Activated CD8-positive, alpha-beta T cell treated with anti-CD3 and anti-CD28 coated beads for 36 hours (primary cell): Measurements from ENCODE around the gene SLC25A25. TPM values are rescaled to one million over a fixed set of nuclear protein-coding genes. Genes with fewer than 3 reads are reported as not detected.
A peak's percentile ranks its signal among the peaks of the same experiment; 100 is the strongest.

Experiments used
- ATAC-seq: fragments of 200-7000 bp; cut with Tn5 transposase; one replicate; pipeline ENCODE4 v1.10.0; 2021; ENCODE audit warnings: mild to moderate bottlenecking, moderate library complexity
- CTCF ChIA-PET: fragments of 350-600 bp; sonication (Branson Sonifier 250); formaldehyde crosslinking; loops from one replicate; lab custom pipeline; 2021; ENCODE audit warnings: antibody characterized with exemption; lab: Charles Lee
- POLR2A ChIA-PET: fragments of 350-600 bp; sonication (Branson Sonifier 250); formaldehyde crosslinking; loops from one replicate; lab custom pipeline; 2021; ENCODE audit warnings: antibody characterized with exemption; lab: Charles Lee
- DNase-seq: peaks from one replicate; pipeline ENCODE4 v3.0.0-alpha.2; 2020
- H3K27ac Mint-ChIP-seq: one replicate; pipeline ENCODE4 v1.8.0; 2021; ENCODE audit warnings: mild to moderate bottlenecking, mixed read lengths
- H3K27me3 Mint-ChIP-seq: one replicate; pipeline ENCODE4 v1.8.0; 2021; ENCODE audit warnings: mixed read lengths
- H3K36me3 Mint-ChIP-seq: one replicate; pipeline ENCODE4 v1.8.0; 2021; ENCODE audit warnings: low read depth, mixed read lengths
- H3K4me1 Mint-ChIP-seq: one replicate; pipeline ENCODE4 v1.8.0; 2021; ENCODE audit warnings: low read depth, mixed read lengths
- H3K4me3 Mint-ChIP-seq: one replicate; pipeline ENCODE4 v1.8.0; 2021; ENCODE audit warnings: mild to moderate bottlenecking, moderate library complexity, mixed read lengths
- H3K9me3 Mint-ChIP-seq: one replicate; pipeline ENCODE4 v1.8.0; 2021; ENCODE audit warnings: mixed read lengths
- CTCF ChIP-seq: fragments of 200-600 bp; IDR thresholded peaks from one replicate; pipeline ENCODE4 v1.8.0; 2022; ENCODE audit warnings: antibody characterized with exemption, mild to moderate bottlenecking
- intact Hi-C: fragments of 100-400 bp; cut with micrococcal nuclease; formaldehyde crosslinking; loops from one replicate; pipeline ENCODE4 v1.10.0; 2022
- total RNA-seq, 2 experiments: library from RNA; stranded (reverse); gene quantifications; one replicate each; pipeline ENCODE4 v1.2.3, GENCODE V29; 2021

Gene SLC25A25
- total RNA-seq, 2 experiments from 2014 or later = 12.9 to 14.6 TPM

GRCh38 chr9:128094950-128095544, 27.0 kb downstream of the SLC25A25 start:
- H3K9me3 Mint-ChIP-seq = no peaks in the 10 kb centered on the region
- ATAC-seq = no peak
- no peak for TF ChIP-seq CTCF
- H3K4me1 Mint-ChIP-seq = peaks cover 83% of the 10 kb centered on the region
- peak overlapping the region; percentile 94 for H3K27ac Mint-ChIP-seq
- ChIA-PET POLR2A (interaction anchor here (0.8 to 2.4 kb wide), 5 partner anchors 11 to 644 kb away, joined by 3 to 9 read pairs (median 4); partner anchors contain the start of genes LRSAM1, NAIF1 and RPL12), CTCF (interaction anchor here (0.7 to 10.5 kb wide), 9 partner anchors 8 to 151 kb away, joined by 3 to 94 read pairs (median 5); no protein-coding TSS in a partner anchor)
- no peaks in the 10 kb centered on the region for H3K27me3 Mint-ChIP-seq
- intact Hi-C loops = no loop called here
- H3K36me3 Mint-ChIP-seq = peaks cover 7% of the 10 kb centered on the region
- DNase-seq = no peak
- H3K4me3 Mint-ChIP-seq = no peak overlapping the region

GRCh38 chr9:128096616-128097536, 28.8 kb downstream of the SLC25A25 start:
- Mint-ChIP-seq H3K36me3 (peaks cover 12% of the 10 kb centered on the region), H3K27ac (peak overlapping the region; percentile 6), H3K4me3 (no peak overlapping the region), H3K4me1 (peaks cover 80% of the 10 kb centered on the region), H3K27me3 (no peaks in the 10 kb centered on the region), H3K9me3 (no peaks in the 10 kb centered on the region)
- ChIA-PET POLR2A (interaction anchor here (0.6 to 1.3 kb wide), 2 partner anchors 27 to 155 kb away, joined by 3 read pairs; no protein-coding TSS in a partner anchor), CTCF (interaction anchor here (0.8 to 10.5 kb wide), 5 partner anchors 10 to 62 kb away, joined by 3 to 94 read pairs (median 3); no protein-coding TSS in a partner anchor)
- TF ChIP-seq CTCF = no peak
- intact Hi-C loops = no loop called here
- DNase-seq = no peak
- ATAC-seq = no peak

GRCh38 chr9:128097543-128098296, 29.7 kb downstream of the SLC25A25 start:
- Mint-ChIP-seq H3K4me1 (peaks cover 80% of the 10 kb centered on the region), H3K9me3 (no peaks in the 10 kb centered on the region), H3K4me3 (peak overlapping the region; percentile 66), H3K27me3 (no peaks in the 10 kb centered on the region), H3K36me3 (peaks cover 21% of the 10 kb centered on the region), H3K27ac (peak overlapping the region; percentile 77)
- TF ChIP-seq CTCF = no peak
- CTCF ChIA-PET = interaction anchor here (0.8 to 10.5 kb wide), 6 partner anchors 9 to 63 kb away, joined by 3 to 94 read pairs (median 4); no protein-coding TSS in a partner anchor
- DNase-seq (peak; percentile 60), ATAC-seq (no peak)
- intact Hi-C loops = no loop called here
- POLR2A ChIA-PET = interaction anchor here (0.6 to 1.3 kb wide), 2 partner anchors 26 to 156 kb away, joined by 3 read pairs; no protein-coding TSS in a partner anchor

- no peak for TF ChIP-seq CTCF
- CTCF ChIA-PET = interaction anchor here (0.6 to 10.5 kb wide), 5 partner anchors 8 to 63 kb away, joined by 3 to 94 read pairs (median 4); no protein-coding TSS in a partner anchor
- H3K27ac Mint-ChIP-seq = peak overlapping the region; percentile 77
- ATAC-seq = peak; percentile 64
- intact Hi-C loops = no loop called here
- peak overlapping the region; percentile 66 for H3K4me3 Mint-ChIP-seq
- H3K36me3 Mint-ChIP-seq = peaks cover 27% of the 10 kb centered on the region
- peak; percentile 94 for DNase-seq
- no peaks in the 10 kb centered on the region for H3K9me3 Mint-ChIP-seq
- POLR2A ChIA-PET = interaction anchor here (1.3 to 1.7 kb wide), 3 partner anchors 27 to 157 kb away, joined by 3 to 6 read pairs (median 4); no protein-coding TSS in a partner anchor
- H3K4me1 Mint-ChIP-seq = peaks cover 80% of the 10 kb centered on the region
- H3K27me3 Mint-ChIP-seq = no peaks in the 10 kb centered on the region
These were observed 30.5 kb downstream of the SLC25A25 start for GRCh38 chr9:128098297-128099230.
